ENCODE data around the gene REG1A. TPM values are rescaled to one million over a fixed set of nuclear protein-coding genes. Genes with fewer than 3 reads are reported as not detected.
A peak's percentile ranks its signal among the peaks of the same experiment; 100 is the strongest.

The REG1A gene
- total and polyA plus RNA-seq, 4 donors: 2.3 to 9.2 (median 4.7) TPM; not detected in 1

DNA sequence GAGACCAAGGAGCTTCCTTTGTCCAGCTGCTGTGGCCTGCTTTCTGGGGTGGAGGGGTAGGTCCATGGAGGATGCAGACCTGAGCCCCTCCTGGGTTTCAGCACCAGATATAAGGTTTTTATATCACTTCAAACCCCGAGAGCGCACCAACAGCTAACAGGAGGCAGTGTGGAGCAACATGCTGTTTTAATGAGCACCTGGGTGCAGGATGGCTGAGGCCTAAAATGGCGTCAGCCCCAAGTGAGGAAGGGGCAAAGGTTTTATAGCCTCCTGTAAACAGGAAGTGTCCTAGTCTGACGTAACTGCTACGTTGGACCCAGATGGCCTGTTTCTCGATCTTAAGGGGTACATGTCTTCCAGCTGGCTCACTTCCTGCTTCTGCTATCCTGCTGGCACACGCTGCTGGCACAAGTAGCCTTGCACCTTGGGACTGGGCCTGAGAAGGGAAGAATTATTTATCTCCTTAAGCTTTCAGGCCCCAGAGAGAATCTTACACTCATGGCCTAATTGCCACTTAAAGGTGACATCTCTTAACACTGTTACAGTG is 21.1 kb upstream of the REG1A start:
- DNase-seq: peak in 2 of 3 donors; percentile 8 to 19
- no peak overlapping the region for H3K9ac ChIP-seq (ENCODE audit: insufficient read depth in 1 of 2, low read length in 2 of 2)
- WGBS, 2 donors: 59 to 60% methylated on average over 7 of the region's 7 CpGs

DNA sequence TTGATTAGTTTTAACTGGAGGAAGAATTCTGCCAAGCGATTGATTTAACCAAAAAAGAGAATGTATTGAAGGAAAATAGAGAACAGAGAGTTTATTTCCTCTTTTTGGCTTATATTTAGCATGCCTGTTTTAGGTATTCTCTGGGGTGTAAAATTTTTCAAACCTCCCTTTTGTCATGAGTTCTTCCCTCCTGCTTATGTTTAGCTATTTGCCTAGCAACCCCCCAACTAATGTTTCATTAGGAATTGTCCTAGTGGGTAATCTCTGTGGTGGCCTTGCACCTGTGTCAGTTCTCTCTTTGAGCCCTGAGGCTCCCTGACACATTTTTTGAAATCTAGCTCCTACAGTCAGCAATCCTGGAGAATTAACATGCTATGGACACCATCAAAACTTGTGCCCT is 20.0 kb upstream of the REG1A start:
- no peaks in the 10 kb centered on the region for H3K4me1 ChIP-seq (ENCODE audit: control insufficient read depth in 5 of 5, insufficient read depth in 5 of 5, low read length in 5 of 5)
- H3K9me3 ChIP-seq (ENCODE audit: control insufficient read depth in 4 of 4, insufficient read depth in 3 of 4, low read length in 3 of 4): peaks cover 0 to 3% (median 2%) of the 10 kb centered on the region in 4 donors
- WGBS, 2 donors: 73 to 83% methylated on average over 1 of the region's 1 CpG
- no peak overlapping the region for H3K9ac ChIP-seq (ENCODE audit: insufficient read depth in 1 of 2, low read length in 2 of 2)
- H3K27ac ChIP-seq (ENCODE audit: low read depth in 1 of 2, low read length in 1 of 2): no peak overlapping the region
- no peak for DNase-seq
- no peaks in the 10 kb centered on the region for H3K36me3 ChIP-seq (ENCODE audit: control insufficient read depth in 4 of 4, insufficient read depth in 4 of 4, low read length in 4 of 4)
- TF ChIP-seq, protein P1, sequence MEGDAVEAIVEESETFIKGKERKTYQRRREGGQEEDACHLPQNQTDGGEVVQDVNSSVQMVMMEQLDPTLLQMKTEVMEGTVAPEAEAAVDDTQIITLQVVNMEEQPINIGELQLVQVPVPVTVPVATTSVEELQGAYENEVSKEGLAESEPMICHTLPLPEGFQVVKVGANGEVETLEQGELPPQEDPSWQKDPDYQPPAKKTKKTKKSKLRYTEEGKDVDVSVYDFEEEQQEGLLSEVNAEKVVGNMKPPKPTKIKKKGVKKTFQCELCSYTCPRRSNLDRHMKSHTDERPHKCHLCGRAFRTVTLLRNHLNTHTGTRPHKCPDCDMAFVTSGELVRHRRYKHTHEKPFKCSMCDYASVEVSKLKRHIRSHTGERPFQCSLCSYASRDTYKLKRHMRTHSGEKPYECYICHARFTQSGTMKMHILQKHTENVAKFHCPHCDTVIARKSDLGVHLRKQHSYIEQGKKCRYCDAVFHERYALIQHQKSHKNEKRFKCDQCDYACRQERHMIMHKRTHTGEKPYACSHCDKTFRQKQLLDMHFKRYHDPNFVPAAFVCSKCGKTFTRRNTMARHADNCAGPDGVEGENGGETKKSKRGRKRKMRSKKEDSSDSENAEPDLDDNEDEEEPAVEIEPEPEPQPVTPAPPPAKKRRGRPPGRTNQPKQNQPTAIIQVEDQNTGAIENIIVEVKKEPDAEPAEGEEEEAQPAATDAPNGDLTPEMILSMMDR (IDR thresholded peaks at IDR 0.05; ENCODE audit: control extremely low read depth, extremely low read depth): no peak
- H3K4me3 ChIP-seq: no peak overlapping the region
- ATAC-seq (ENCODE audit: insufficient read depth, low FRiP score): no peak
- H3K27me3 ChIP-seq (ENCODE audit: control insufficient read depth in 3 of 3, insufficient read depth in 3 of 3, low read length in 2 of 3): no peaks in the 10 kb centered on the region

More for the DNA sequence above, 21.1 kb upstream of the REG1A start:
- H3K27me3 ChIP-seq (ENCODE audit: control insufficient read depth in 3 of 3, insufficient read depth in 3 of 3, low read length in 2 of 3): no peaks in the 10 kb centered on the region
- H3K9me3 ChIP-seq (ENCODE audit: control insufficient read depth in 4 of 4, insufficient read depth in 3 of 4, low read length in 3 of 4): peaks cover 0 to 5% (median 2%) of the 10 kb centered on the region in 4 donors
- no peaks in the 10 kb centered on the region for H3K36me3 ChIP-seq (ENCODE audit: control insufficient read depth in 4 of 4, insufficient read depth in 4 of 4, low read length in 4 of 4)
- no peak for ATAC-seq (ENCODE audit: insufficient read depth, low FRiP score)
- no peak overlapping the region for H3K27ac ChIP-seq (ENCODE audit: low read depth in 1 of 2, low read length in 1 of 2)
- no peak overlapping the region for H3K4me3 ChIP-seq
- H3K4me1 ChIP-seq (ENCODE audit: control insufficient read depth in 5 of 5, insufficient read depth in 5 of 5, low read length in 5 of 5): no peaks in the 10 kb centered on the region
- TF ChIP-seq, protein P1 (IDR thresholded peaks at IDR 0.05; ENCODE audit: control extremely low read depth, extremely low read depth): no peak

DNA sequence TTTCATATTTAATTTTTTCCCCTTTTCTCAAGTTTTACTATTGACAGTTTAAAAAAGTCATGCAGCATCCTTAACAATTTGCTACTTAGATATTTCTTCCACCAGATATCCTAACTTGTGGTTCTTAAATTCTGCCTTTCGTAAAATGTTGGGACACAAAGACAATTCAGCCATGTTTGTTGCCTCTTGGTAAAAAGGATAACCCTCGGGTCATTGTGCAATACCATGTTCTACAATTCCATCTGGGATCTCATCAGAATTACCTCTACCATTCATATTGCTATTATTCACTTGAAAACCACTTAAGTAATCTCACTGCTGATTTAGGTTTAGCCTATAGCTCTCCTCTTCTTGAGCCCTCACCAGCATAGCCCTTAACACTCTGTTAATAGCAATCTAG is 19.3 kb upstream of the REG1A start:
- ATAC-seq (ENCODE audit: insufficient read depth, low FRiP score) (no peak), DNase-seq (no peak)
- Histone ChIP-seq H3K36me3 (ENCODE audit: control insufficient read depth in 4 of 4, insufficient read depth in 4 of 4, low read length in 4 of 4) (no peaks in the 10 kb centered on the region), H3K27ac (ENCODE audit: low read depth in 1 of 2, low read length in 1 of 2) (no peak overlapping the region), H3K27me3 (ENCODE audit: control insufficient read depth in 3 of 3, insufficient read depth in 3 of 3, low read length in 2 of 3) (no peaks in the 10 kb centered on the region), H3K4me1 (ENCODE audit: control insufficient read depth in 5 of 5, insufficient read depth in 5 of 5, low read length in 5 of 5) (no peaks in the 10 kb centered on the region), H3K4me3 (no peak overlapping the region), H3K9me3 (ENCODE audit: control insufficient read depth in 4 of 4, insufficient read depth in 3 of 4, low read length in 3 of 4) (peaks cover 0 to 3% (median 2%) of the 10 kb centered on the region in 4 donors), H3K9ac (ENCODE audit: insufficient read depth in 1 of 2, low read length in 2 of 2) (no peak overlapping the region)
- WGBS, 2 donors: 73 to 79% methylated on average over 2 of the region's 2 CpGs
- TF ChIP-seq, protein P1 (IDR thresholded peaks at IDR 0.05; ENCODE audit: control extremely low read depth, extremely low read depth): no peak

DNA sequence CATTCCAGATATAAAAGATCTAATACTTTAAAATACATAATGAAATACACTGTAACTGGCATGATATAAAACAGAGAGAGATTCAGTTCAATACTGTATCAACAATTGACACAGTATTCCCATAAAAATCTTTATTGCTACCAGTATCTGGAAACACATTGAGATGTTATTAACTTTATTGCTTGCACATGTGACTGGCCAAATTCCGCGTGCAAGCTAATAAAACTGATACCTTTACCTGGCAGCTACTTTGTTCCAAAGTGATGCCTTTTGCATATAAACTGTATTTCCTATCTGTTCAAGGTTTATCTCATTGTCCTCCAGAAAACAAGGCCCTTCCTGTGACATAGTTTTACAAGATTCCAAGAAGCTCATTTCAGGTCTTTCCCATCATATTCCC is 17.1 kb upstream of the REG1A start:
- no peak overlapping the region for H3K27ac ChIP-seq (ENCODE audit: low read depth in 1 of 2, low read length in 1 of 2)
- H3K4me1 ChIP-seq (ENCODE audit: control insufficient read depth in 5 of 5, insufficient read depth in 5 of 5, low read length in 5 of 5): no peaks in the 10 kb centered on the region
- H3K9ac ChIP-seq (ENCODE audit: insufficient read depth in 1 of 2, low read length in 2 of 2): no peak overlapping the region
- DNase-seq: no peak
- ATAC-seq (ENCODE audit: insufficient read depth, low FRiP score): no peak
- no peak overlapping the region for H3K4me3 ChIP-seq
- WGBS, 2 donors: 78 to 92% methylated on average over 2 of the region's 2 CpGs
- H3K27me3 ChIP-seq (ENCODE audit: control insufficient read depth in 3 of 3, insufficient read depth in 3 of 3, low read length in 2 of 3): no peaks in the 10 kb centered on the region
- TF ChIP-seq, protein P1 (IDR thresholded peaks at IDR 0.05; ENCODE audit: control extremely low read depth, extremely low read depth): no peak
- H3K9me3 ChIP-seq (ENCODE audit: control insufficient read depth in 4 of 4, insufficient read depth in 3 of 4, low read length in 3 of 4): peaks cover 0 to 3% (median 0%) of the 10 kb centered on the region in 4 donors
- H3K36me3 ChIP-seq (ENCODE audit: control insufficient read depth in 4 of 4, insufficient read depth in 4 of 4, low read length in 4 of 4): no peaks in the 10 kb centered on the region
